GM19468 (cell line): ENCODE results near the gene TPM3.
A peak's percentile ranks its signal among the peaks of the same experiment; 100 is the strongest.
"Not testable (repeated sequence)": the region's sequence is repeated elsewhere in the genome, so short reads cannot be mapped to it uniquely, and the experiment has no call there.

Source experiments
- ATAC-seq: cut with Tn5 transposase; IDR thresholded peaks from one replicate; pipeline ENCODE4 v1.9.1; 2021; ENCODE audit warnings: mild to moderate bottlenecking, moderate library complexity, moderate number of reproducible peaks; ENCODE audit not compliant: unreplicated experiment; ENCODE audit errors: extremely low read depth

The TPM3 gene

DNA sequence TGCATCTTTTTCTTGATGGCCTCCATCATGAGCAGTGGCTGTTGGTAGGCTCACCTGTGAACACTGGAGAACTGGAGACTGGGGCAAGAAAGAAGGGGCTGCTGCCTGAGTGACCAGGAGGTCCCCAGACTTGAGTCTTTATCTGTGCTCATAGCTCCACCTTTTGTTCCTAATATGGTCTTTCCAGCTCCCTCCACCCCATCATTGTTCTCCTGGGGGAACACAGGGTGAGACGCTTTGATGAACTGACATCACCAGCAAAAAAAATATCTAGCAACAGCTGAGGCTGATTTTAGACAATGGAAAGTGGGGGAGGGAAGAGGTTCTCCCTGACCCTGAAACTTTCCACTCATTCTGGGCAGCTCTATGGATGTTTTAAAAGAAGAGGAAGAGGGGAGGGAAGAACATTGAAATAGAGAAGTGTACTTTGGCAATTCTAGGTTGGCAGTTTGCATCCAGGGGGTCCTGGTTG, at the start of gene TPM3:
Gene TPM3, minus strand, starts transcription at position 111 of the 472 bp plus-strand sequence. Its CDS starts 82 bp downstream, at position 29.
- ATAC-seq = no peak

DNA sequence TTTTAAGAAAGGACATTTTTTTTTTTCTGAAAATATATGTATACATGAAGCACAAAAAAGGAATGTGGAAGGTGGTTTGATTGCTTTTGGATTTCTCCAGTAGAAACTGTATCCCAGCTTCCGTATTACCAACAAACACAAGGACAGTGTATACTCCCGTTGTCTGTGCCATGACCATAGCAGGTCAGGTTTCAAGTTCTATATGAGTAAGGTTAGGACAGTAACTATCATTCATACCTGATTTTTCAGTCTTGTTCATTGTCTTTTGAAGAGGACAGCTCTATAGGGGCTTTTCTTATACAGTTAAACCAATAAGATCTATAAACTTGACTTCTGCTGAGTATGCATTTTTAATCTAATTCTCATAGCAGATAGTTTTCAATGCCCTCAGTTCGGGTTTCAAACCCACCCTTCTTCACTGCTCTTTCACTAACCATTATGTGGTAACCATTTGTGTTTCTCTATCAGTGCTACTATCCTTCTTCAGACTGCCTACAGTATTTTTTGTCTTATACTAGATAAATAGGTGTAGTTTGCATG, 48.5 kb upstream of the TPM3 start:
- no peak for ATAC-seq

DNA sequence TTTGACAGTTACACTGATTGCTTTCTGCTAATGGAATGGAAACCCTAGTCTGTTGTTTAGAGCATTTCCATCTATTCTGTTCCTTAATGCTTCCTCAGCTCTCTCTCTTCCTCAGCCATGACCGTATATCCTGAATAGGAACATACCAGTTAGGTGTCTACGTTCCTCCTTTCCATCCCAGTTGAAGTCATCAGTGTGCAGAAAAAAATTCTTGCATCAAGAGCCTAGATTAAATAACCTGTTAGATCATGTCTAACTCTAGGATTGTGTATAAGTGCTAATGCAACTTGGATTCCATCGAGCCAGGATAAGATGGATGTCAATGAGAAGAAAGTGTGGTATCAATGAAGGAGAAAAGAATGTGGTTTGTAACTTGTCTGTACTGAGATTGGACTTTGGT, 47.6 kb upstream of the TPM3 start:
- ATAC-seq = no peak

DNA sequence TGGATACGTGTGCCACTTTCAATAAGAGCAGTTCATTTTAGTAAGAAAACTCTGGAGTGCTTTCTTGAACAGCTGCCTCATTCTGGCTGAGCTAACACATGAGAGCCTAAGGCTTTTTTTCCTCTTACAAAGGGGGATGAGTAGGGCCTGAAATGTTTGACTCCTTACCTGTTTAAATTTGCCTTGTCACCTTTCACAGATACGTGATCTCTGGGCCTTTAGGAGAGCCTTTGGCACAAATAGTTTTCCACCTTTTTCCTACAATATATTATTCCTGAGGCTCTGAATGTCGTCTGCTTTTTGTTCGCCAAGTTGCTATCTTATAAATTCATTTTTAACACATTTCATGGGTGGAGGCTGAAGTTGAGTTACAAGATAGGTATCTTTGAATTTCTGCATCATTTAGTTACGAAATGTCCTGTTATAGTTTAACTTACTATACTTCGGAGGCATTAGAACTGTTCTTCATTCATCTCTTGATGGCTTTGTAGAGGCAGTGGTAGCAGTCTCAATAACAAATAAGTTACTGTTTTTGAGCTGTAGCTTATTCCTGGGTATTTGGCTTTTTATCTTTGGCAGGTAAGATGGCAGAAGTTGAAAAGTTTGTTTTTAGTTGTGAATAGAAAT, 46.1 kb upstream of the TPM3 start:
- ATAC-seq = no peak

DNA sequence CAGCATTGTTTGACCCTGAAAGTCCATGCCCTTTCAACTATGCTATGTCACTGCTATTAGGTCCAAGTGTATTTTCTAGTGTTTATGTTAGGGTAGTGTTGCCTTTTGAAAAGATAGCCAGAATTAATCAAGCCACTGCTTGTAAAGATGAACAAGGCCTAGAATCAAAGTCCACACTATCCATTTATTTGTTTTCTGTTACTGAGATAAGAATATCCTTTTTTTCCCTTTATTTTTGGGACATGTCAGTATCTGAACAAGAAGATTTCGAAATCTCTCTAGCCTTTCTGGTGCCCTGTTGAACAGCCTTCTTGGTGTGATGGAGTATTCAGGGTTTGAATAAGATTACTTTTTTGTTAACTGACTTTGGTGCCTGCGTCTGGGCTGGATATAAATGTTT, 45.5 kb upstream of the TPM3 start:
- ATAC-seq = no peak

DNA sequence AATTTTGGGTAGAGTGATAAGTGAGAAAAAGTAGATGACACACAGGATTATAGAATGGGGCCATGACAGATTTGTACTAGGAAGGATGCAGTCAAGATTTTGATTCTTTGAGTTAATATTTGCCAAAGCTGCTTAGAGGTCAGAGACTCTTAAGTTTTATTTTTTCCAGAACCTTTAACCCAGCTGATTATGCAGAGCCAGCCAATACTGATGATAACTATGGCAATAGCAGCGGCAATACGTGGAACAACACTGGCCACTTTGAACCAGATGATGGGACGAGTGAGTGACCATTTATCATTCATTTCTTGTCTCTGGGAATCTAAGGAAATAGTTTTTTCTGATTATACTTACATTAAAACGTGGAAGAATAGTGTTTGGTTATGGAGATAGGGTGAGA, 45.0 kb upstream of the TPM3 start:
- no peak for ATAC-seq

DNA sequence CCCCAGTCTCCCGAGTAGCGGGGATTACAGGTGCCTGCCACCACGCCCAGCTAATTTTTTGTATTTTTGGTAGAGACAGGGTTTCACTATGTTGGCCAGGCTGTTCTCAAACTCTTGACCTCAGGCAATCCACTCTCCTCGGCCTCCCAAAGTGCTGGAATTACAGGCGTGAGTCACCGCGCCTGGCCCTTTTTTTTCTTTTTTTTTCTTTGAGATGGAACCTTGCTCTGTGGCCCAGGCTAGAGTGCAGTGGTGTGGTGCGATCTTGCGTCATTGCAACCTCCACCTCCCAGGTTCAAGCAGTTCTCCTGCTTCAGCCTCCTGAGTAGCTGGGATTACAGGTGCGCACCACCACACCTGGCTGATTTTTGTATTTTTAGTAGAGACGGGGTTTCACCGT, 41.2 kb upstream of the TPM3 start:
- not testable (repeated sequence) for ATAC-seq

DNA sequence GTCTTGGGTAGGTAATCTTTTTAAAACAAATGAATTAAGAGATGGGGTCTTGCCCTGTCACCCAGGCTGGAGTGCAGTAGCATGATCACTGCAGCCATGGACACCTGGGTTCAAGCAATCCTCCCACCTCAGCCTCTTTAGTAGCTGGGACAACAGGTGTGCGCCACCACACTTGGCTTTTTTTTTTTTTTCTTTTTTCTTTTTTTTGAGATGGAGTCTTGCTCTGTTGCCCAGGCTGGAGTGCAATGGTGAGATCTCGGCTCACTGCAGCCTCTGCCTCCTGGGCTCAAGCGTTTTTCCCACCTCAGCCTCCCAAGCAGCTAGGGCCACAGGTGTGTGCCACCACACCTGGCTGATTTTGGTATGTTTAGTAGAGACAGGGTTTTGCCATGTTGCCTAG, 39.2 kb upstream of the TPM3 start:
- not testable (repeated sequence) for ATAC-seq

DNA sequence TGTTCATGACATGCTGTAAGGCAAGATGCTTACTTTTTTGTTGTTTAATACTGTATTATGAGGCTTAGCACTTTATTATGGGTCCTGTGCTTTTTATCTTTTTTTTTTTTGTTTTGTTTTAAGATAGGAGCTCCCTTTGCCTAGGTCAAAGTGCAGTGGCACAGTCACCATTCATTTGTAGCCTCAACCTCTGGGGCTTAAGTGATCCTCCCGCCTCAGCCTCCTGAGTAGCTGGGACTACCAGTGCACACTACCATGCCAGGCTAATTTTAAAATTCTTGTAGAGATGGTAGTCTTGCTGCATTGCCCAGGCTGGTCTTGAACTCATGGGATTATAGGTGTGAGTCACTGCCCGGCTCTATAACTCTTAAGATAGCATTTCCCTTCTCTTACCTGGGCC, 33.5 kb upstream of the TPM3 start:
- ATAC-seq = no peak

DNA sequence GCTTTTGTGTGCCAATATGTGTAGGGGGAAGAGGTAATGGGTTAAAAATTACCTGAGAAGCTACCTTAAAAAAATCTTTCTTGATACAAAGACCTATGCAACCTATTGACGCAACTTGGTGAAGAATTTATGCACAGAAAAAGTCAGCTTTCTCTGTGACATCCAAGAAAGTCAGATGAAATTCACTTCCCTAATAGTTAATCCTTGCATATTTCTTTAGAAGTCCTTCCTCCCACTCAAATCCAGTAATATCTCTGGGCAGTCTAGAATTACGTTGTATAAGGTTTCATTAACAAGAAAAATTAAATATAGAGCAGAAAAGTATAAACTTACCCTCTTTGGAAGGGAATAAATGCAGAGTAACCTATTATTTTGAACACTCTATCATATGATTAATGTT, 31.7 kb upstream of the TPM3 start:
- no peak for ATAC-seq

DNA sequence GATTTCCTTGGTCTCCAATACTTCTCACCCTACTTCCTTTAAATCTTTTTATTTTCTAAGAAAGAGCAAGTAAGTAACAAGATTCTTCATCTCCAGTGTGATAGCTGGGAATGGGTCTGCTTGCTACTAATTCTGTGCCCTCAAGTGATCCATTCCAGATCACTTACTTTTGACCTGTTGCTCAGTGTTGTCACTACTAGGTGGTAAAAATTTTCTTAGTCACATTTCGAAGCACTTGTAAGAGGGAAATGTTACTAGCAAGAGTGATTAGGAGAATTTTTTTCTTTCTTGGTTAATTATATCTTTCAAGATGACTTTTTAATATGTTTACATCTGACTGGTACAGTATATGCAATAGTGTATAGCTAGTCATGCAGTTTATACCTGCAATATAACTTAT, 31.0 kb upstream of the TPM3 start:
- no peak for ATAC-seq

DNA sequence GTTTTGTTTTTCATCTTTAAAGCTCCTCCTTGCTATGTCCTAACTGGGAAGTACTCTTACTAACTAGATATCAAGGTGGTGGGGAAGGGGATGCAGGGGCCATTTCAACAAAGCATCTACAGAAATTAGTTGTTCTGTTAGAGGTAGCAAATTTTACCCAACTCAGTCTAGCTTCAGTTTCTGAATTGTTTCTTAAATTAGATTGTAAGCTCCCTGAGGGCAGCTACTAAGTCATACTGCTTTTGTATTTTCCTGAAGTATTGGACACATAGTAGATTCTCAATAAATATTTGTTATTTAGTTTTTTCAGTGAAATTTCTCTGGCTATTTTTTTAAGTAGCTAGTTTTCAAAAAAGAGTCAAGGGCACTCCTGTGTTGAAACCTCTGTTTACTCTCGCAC, 30.6 kb upstream of the TPM3 start:
- no peak for ATAC-seq

DNA sequence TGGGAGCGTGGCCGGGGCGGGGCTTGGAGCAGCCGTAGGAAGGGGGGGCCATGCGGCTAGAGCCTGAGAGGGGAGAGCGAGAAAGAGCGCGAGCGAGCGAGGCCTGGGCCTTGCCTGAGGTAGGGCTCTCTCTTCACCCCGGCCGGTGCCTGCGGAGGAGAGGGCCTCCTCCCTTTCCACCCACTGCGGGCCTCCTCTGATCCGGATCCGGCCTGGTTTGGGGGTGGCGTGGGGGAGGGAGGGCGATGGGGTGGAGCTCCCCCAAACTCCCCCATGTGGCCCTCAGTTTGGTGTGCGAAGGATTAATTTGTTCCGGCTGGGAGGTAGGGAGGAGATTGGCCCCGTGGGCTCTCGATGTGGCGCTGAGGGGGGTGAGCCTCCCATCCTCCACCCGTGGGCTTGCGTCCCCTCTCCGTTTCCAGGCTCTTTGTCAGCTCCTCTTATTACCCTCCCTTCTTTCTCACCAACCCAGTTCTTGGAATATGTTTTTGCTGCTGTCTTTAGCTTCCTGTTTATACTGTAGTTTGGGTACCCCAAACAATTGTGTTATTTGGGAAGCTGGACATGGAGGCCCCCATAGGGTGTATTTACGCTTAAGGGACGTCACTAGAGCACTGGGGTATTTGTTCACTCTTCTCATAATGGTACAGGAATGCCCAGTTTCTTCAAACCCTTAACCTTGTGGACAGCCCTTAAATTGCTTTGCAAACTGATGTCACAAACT, 29.5 kb upstream of the TPM3 start:
- ATAC-seq = no peak

DNA sequence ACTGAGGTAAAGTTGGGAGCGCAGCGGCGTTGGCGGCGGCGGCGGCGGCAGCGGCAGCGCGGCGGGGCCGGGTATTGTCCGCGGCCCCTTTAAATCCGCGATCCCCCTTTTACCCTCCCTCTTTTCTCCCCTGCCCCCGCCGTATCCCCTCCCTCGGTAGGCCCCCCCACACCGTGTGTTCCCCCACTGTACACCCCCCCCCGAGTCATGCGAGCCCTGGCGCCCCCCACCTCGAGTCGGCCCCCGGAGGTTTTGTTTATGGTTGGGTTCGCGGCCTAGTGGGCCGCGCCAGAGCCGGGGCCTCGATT, 29.0 kb upstream of the TPM3 start:
- ATAC-seq = no peak

DNA sequence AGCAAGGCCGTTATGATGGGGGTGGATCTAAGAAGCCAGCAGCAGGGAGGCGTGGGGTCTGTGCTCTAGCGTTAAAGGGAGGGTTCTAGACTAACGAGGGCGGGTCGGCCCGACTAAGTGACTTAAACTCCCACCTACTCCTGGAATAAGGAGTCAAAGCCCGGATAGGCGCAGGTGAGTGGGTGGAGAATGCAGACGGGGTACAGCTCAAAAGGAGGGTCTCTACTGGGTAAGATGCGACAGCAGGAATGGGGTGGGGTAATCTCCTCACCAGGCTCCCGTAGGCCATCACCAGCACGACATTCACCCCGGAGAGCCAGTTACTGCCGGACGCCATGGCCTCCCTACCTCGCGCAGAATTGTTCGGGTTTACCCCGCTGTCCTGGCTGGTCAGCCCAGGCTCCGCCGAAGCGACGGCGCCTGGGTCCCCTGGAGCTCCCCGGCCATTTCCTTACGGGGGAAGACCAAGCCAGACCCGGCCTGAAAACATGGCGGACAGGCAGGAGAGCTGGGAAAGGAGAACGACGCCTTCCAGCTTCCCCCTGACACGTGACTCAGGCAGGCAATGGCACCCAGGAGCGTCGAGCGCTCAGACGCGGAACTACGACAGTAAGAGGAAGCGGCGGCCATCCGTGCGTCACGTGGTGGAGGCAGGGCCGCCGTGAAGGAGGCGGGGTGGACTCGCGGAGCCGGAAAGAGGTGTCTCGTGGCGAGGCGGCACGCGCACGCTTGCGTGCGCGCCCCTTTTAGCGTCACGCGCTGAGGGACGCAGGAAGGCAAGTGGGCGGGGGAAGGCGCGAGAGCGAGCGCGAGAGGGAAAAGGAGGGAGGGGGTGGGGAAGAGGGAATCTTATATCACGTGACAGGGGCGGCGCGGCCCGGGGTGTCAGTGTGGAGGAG, 28.4 kb upstream of the TPM3 start, which contains the start of gene UBAP2L:
Gene UBAP2L, plus strand, starts transcription at position 885 of the 899 bp plus-strand sequence. CDS start 4,169 bp downstream, outside the sequence.
- peak; percentile 88 for ATAC-seq

DNA sequence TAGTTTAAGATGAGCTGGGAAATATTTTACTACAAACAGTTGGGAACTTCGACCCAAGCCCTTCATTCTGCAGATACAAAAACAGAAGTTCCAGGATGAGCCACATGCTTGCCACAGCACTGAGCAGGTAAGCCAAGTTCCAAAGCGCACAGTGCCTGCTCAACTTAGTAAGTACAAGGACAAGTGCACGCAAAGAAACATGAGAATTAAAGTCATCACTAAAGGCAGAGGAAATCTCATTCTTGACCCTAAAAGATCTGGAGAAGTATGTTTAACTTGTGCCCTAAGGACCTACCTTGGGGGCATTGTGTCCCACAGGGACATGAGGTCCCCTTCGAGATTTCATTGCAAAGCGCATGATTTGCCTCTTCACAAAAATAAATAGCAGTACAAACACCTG, 27.6 kb upstream of the TPM3 start:
- ATAC-seq = no peak

DNA sequence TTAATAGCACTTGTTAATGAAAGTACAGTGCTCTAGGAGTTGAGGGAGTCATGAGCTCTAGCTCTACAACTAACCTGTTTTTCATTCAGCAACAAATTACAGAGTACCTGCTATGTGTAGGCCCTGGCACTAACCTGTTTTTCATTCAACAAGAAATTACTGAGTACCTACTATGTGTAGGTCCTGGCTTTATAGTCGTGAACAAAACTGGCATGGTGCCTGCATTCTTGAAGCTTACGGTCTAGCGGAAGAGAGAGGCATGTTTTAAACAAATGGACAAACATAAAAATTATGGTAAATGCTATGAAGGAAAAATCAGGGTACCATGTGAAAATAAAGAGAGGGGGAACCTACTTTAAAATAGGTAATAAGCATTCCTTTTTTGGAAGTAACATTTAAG, 26.6 kb upstream of the TPM3 start:
- ATAC-seq = no peak

DNA sequence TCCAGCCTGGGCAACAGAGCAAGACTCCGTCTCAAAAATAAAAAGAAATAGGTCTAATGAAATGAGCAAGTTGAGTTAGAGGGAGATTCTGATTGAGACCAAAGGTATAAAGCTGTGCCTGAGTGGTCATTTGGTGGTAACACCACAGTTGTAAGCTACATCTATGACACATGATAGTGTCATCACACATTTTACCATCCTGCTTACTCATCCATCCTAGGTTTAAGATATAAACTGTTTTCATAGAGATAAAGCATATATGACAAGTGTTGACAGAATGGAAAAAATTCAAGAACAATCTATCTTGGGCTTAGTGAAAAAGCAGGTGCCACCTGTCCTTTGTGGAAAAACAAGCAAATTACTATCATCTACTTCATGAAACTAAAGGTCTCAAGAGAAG, 21.4 kb upstream of the TPM3 start:
- ATAC-seq = no peak

DNA sequence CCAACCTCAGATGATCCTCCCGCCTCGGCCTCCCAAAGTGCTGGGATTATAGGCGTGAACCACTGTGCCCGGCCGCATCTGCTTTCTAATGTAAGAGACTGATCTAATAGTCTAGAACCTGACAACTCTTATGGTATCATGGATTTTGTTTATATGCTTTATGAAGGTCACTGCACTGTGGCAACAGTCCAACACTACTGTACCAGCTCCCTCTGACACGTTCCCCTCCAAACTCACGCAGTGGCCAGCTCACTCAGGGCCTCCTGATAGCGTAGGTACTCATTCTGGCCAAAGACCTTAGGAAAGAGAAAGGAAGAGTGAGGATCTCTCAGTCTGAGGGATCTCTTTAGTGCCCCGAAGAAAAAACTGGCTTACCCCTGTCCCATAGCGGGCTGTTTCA, 20.2 kb upstream of the TPM3 start:
- no peak for ATAC-seq

DNA sequence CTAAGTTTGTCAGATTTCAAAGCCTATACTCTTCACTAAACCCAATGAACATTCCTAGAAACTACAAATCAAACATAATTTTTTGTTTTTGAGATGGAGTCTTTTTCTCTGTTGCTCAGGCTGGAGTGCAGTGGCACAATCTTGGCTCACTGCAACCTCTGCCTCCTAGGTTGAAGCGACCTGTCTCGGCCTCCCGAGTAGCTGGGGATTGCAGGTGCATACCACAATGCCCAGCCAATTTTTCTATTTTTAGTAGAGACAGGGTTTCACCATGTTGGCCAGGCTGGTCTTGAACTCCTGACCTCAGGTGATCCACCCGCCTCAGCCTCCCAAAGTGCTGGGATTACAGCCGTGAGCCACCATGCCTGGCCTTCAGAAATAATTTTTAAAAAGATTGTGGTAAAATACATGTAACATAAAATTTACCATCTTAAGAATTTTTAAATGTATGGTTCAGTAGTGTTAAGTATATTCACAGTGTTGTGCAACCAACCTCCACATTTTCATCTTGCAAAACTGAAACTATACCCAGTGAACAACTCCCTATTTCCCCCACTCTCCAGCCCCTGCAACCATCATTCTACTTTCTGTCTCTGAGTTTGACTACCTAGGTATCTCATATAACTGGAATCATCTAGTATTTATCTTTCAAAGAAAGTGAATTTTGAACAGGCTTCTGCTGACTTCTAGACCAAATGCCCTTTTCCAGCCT, 16.9 kb upstream of the TPM3 start:
- ATAC-seq = no peak
